ENCODE results near the gene PBX1. TPM values are rescaled to one million over a fixed set of nuclear protein-coding genes. Genes with fewer than 3 reads are reported as not detected.

PBX1 gene
- total RNA-seq, 1 donor from 2014 or later, result 71.7 TPM

DNA sequence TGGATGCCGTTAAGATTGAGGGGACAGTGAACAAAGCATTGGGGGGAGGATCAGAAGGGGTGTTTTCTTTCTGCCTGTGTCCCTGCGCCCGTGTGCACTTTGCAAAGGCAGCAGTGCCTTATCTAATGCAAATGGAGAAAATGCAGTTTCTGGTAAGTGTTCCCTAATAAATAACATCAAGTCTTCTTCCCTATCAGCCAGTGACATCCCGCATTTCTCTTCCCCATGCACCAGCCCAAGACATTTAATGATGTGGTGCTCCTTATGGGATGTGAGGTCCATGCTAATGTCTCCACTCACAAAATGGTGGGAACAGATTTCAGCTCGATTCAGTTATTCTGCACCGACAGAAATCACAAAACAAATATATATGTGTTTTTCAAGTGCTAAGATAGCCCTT, 111.8 kb downstream of the PBX1 start:
- no peaks in the 10 kb centered on the region for H3K27me3 Mint-ChIP-seq (ENCODE audit: low read depth)
- H3K4me3 Mint-ChIP-seq, result no peak overlapping the region
- H3K27ac Mint-ChIP-seq (ENCODE audit: unreplicated experiment), result no peak overlapping the region
- H3K9me3 Mint-ChIP-seq, result peaks cover 7% of the 10 kb centered on the region
- TF ChIP-seq, protein P1, sequence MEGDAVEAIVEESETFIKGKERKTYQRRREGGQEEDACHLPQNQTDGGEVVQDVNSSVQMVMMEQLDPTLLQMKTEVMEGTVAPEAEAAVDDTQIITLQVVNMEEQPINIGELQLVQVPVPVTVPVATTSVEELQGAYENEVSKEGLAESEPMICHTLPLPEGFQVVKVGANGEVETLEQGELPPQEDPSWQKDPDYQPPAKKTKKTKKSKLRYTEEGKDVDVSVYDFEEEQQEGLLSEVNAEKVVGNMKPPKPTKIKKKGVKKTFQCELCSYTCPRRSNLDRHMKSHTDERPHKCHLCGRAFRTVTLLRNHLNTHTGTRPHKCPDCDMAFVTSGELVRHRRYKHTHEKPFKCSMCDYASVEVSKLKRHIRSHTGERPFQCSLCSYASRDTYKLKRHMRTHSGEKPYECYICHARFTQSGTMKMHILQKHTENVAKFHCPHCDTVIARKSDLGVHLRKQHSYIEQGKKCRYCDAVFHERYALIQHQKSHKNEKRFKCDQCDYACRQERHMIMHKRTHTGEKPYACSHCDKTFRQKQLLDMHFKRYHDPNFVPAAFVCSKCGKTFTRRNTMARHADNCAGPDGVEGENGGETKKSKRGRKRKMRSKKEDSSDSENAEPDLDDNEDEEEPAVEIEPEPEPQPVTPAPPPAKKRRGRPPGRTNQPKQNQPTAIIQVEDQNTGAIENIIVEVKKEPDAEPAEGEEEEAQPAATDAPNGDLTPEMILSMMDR (conservative IDR thresholded peaks at IDR 0.05), result no peak
- no peak for DNase-seq (ENCODE audit: low read depth, low spot score)
- H3K36me3 Mint-ChIP-seq (ENCODE audit: low read depth), result peaks cover 6% of the 10 kb centered on the region
- H3K4me1 Mint-ChIP-seq, result peaks cover 45% of the 10 kb centered on the region

DNA sequence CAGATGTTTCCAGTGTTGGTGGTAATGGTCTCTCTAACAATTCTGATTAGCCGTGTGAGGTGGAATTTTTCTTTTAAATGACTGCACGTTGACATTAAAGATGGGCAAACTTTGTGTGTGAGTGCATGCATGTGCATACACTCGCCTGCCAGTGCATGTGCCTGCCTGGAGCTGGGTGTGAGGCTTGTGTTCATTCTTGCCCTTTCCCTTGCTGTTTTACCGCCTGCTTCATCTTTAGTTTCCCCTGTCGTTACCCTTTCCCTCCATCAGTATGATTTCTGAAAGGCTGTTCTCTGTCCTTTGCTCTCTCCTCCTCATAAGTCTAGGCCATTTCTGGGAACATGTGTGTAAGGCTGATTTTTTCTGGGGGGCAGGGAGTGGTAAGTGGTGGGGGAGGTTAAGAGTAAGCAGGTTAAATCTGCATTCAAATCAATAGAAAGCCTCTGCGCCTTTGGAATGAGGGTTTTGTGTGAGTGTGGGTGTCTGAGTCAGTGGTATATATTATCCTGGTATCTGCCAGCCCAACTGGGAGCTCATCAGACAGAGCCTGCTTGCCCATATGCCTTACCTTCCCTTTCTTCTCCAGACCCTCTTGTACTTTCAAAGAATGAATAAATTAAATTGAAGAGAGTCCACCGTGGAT, 112.5 kb downstream of the PBX1 start:
- Mint-ChIP-seq H3K27ac (ENCODE audit: unreplicated experiment) (peak overlapping the region; percentile 7), H3K27me3 (ENCODE audit: low read depth) (no peaks in the 10 kb centered on the region), H3K36me3 (ENCODE audit: low read depth) (peaks cover 6% of the 10 kb centered on the region), H3K9me3 (peaks cover 7% of the 10 kb centered on the region), H3K4me1 (peaks cover 43% of the 10 kb centered on the region), H3K4me3 (peak overlapping the region; percentile 20)
- TF ChIP-seq, protein P1 (conservative IDR thresholded peaks at IDR 0.05), result no peak
- DNase-seq (ENCODE audit: low read depth, low spot score), result no peak

DNA sequence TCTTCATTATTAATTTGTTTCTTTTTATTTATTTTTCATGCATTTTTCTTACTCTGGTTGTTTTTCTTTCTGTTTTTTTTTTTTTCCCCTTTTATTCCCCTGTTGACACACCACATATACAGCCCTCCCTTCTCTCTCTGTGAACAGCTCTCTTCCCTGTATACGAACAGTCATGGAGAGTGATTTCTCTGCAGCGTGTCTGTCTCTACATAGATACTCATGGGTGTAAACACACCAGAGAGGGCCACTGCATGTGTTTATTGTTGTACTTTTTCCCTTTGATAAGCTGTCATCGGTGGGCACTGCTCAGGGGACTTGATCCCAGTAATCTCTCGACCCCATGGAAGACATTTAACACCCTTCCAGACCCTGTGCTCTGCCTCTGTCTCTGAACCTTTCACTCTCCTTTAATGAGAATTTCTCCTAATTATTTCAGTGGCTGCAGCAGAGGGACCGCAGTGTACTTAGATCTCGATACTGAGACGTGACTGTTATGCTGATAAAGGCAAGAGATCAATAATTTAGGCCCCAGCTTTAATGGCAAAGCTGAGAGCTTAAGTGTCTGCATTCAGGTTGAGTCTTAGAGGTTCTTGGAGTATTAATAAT, 113.1 kb downstream of the PBX1 start:
- H3K4me3 Mint-ChIP-seq, result peak overlapping the region; percentile 20
- TF ChIP-seq, protein P1 (conservative IDR thresholded peaks at IDR 0.05), result no peak
- no peak overlapping the region for H3K27ac Mint-ChIP-seq (ENCODE audit: unreplicated experiment)
- no peak for DNase-seq (ENCODE audit: low read depth, low spot score)
- H3K27me3 Mint-ChIP-seq (ENCODE audit: low read depth), result no peaks in the 10 kb centered on the region
- H3K4me1 Mint-ChIP-seq, result peaks cover 37% of the 10 kb centered on the region
- H3K36me3 Mint-ChIP-seq (ENCODE audit: low read depth), result peaks cover 6% of the 10 kb centered on the region
- H3K9me3 Mint-ChIP-seq, result peaks cover 7% of the 10 kb centered on the region

DNA sequence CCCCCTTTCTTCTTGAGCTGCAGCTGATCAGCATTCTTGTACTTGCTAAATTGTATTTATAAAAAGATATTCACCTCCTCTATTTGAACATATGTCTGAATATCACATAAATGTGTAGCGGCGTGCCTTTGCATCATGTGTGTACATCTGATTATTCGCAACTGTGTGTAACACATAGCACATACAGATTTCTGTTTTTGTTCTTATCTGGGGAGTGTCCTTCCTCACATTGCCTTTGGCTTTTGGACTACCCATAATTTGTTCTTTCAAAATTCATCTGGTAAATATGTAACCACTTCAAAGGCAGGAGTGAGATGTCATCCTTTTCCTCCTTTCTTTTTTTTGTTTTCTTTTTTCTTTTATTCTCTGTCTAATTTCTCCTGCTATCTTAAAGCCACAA, 113.6 kb downstream of the PBX1 start:
- Mint-ChIP-seq H3K27ac (ENCODE audit: unreplicated experiment) (no peak overlapping the region), H3K4me1 (peaks cover 37% of the 10 kb centered on the region), H3K4me3 (no peak overlapping the region), H3K27me3 (ENCODE audit: low read depth) (no peaks in the 10 kb centered on the region), H3K36me3 (ENCODE audit: low read depth) (peaks cover 6% of the 10 kb centered on the region), H3K9me3 (peaks cover 7% of the 10 kb centered on the region)
- TF ChIP-seq, protein P1 (conservative IDR thresholded peaks at IDR 0.05), result no peak
- no peak for DNase-seq (ENCODE audit: low read depth, low spot score)

DNA sequence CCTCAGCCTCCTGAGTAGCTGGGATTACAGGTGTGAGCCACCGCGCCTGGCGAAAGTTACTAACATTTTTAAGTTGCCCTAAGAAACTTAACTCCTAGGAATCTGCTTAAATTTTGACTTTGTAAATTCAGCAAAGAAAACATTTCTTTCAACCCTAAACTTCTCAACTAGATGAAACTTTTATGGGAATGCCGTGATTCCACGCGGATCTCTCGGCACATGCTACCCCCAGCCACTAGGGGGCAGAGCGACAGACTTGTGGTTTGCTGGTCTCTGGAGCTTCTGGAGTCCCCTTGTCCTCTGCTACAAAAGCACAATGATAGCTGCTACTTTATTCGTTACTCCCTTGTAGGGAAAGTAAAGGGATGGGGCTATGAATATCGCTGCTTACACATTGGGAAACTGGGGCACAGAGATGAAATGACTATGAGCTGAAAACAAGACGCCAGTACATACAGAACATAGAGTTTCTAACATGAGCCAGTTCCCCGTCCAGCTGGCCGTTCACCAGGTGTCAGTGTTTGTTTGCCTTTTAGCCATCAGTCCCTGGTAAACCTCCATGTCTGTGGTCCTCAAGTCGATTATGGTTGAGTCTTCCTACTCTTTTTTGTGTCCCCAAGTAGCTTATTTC, 114.7 kb downstream of the PBX1 start:
- H3K27ac Mint-ChIP-seq (ENCODE audit: unreplicated experiment), result no peak overlapping the region
- H3K36me3 Mint-ChIP-seq (ENCODE audit: low read depth), result peaks cover 6% of the 10 kb centered on the region
- peak; percentile 13 for DNase-seq (ENCODE audit: low read depth, low spot score)
- TF ChIP-seq, protein P1 (conservative IDR thresholded peaks at IDR 0.05), result peak; percentile 64
- H3K4me1 Mint-ChIP-seq, result peaks cover 37% of the 10 kb centered on the region
- no peak overlapping the region for H3K4me3 Mint-ChIP-seq
- H3K9me3 Mint-ChIP-seq, result peaks cover 7% of the 10 kb centered on the region
- no peaks in the 10 kb centered on the region for H3K27me3 Mint-ChIP-seq (ENCODE audit: low read depth)
